Retina (tissue), 1 donor: Measurements from ENCODE around the gene WARS2.
A peak's percentile ranks its signal among the peaks of the same experiment; 100 is the strongest.
"Not testable (repeated sequence)": the region's sequence is repeated elsewhere in the genome, so short reads cannot be mapped to it uniquely, and the experiment has no call there.

Experiments used
- DNase-seq: peaks from one replicate; pipeline ENCODE4 v3.0.0-alpha.2; 2016

WARS2 gene

GRCh38 chr1:119136401-119136800 lies 4.1 kb downstream of the WARS2 start:
- DNase-seq: no peak

GRCh38 chr1:119133987-119134386 lies 6.5 kb downstream of the WARS2 start:
- no peak for DNase-seq

DNA sequence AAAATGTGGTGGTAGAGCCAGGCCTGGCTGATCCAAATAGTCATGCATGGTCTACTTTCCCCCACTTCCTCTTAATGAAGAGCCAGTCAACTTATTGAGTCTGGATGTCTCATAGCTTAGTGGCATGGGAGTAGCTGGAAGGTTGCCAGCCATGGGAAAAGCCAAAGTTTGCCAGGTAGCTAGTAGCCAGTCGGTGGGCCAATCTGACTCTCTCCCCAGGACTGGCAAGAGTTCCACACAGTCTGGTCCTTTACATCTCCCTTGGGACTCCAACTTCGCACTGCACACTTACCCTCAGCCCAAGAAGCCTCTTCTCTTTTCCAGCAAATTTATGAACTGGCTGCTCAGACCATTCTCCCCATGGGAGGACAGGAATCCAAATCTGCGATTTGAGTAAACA lies 8.3 kb downstream of the WARS2 start:
- DNase-seq: no peak

- no peak for DNase-seq
Observed at GRCh38 chr1:119125874-119126273, 14.6 kb downstream of the WARS2 start.

DNA sequence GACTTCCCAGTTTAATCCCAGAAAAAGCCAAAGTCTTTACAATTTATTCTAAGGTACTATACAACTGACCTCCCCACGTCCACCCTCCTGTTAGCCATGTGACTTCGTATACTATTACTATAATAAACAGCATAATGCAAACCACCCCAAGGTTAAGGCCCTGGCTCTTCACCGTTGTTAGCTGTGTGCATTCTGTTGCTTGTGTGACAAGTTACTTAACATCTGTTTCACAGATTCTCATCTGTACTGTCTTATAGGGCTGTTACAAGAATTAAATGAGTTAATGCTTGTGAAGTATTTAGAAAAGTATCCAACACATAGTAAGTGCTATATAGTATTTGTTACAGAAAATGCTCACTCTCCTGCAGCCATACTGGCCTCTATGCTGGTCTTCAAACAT lies 15.7 kb downstream of the WARS2 start:
- DNase-seq: no peak

GRCh38 chr1:119121872-119122271 lies 18.6 kb downstream of the WARS2 start:
- not testable (repeated sequence) for DNase-seq

DNA sequence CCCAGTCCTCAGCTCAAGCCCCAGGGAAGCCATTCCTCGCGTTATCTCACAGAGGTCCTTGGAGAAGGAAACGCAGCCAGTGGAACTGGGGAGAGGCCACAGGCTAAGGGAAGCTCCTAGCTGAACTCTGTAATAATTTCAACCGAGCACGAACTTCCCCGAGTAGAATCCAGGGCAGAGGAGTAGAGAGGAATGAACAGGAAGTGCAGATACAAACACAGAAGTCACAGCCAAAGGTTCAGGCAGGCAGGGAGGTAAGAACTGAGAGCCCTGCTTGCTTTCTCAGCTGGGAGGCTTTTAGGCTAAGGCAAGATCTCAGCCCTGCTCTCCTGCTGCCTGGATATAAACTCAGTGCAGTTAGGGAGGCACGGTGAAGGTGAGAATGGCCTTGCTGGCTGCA lies 23.7 kb downstream of the WARS2 start:
- no peak for DNase-seq

DNA sequence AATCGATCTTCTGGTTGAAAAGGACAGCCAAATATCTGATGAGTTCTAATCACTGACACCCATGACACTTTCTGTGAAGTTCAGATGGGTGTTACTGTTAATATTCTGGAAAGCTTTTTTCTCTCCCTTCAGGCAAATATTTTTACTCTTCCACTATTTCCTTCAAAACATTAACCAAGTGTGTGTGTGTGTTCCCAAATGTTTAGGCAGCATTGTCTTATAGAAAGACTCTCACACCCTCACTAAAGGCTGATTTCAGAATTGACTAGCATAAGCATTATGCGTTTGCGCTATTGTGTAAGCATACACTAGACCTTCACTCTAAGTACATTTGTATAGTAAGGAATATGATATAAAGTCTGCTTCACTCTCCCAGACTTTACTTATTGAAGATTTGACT lies 24.7 kb downstream of the WARS2 start:
- no peak for DNase-seq

DNA sequence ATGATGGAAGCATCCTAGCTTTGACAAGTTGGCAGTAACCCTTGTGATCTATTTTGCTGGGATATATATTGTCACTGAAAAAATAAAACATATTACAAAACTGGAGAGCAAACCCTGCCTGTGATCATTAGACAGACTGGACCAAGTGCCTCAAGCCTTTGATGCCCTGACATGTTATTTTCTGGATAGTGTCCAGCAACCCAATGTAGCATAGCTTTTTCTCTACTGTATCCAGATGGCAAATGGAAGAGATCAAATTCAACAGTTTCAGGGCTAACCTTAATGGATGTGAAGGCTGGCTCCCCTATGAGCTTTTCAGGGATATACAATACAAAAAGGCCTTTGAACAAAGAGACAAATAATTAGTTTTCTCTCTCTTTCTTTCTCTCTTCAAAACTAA lies 25.1 kb downstream of the WARS2 start:
- DNase-seq: peak; percentile 7

DNA sequence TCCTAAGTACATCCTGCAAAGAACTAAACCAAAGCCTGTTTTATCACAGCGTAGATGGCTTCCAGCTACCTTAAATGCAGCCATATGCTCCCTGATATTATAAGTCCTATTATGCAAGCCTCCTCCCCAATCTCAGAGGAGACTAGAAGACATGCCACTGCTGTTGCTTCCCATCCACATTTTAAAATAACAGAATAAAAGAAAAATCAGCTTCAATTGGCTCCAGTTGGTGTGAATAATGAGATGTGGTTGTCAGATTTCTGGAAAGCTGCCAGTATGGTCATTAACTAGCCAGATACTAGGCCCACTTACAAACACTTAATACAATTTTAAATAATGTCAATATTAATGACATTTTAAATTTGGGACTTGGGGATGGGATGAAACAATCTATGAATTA lies 25.7 kb downstream of the WARS2 start:
- DNase-seq: peak; percentile 7

GRCh38 chr1:119112791-119113190 lies 27.7 kb downstream of the WARS2 start:
- no peak for DNase-seq

DNA sequence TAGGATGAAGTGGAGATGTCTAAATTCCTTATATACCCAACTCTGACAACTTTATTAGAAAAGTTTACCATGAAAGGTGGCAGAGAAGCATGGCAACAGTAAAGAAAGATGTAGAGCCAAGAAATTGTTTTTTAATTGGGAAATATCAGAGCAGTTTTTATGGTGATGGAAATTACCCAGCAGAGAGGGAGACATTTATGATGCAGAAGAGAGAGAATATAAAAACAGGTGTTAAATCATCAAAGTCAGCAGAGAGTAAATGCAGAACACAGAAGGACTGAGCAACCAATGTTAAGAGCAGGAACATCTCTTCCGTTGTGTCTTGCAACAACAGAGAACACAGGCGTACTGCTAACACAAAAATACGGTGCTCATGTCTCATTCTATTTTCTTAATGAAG lies 28.2 kb downstream of the WARS2 start:
- no peak for DNase-seq

GRCh38 chr1:119108988-119109387 lies 31.5 kb downstream of the WARS2 start:
- no peak for DNase-seq

GRCh38 chr1:119103764-119104163 lies 36.7 kb downstream of the WARS2 start:
- no peak for DNase-seq

GRCh38 chr1:119102051-119102450 lies 38.4 kb downstream of the WARS2 start:
- no peak for DNase-seq

DNA sequence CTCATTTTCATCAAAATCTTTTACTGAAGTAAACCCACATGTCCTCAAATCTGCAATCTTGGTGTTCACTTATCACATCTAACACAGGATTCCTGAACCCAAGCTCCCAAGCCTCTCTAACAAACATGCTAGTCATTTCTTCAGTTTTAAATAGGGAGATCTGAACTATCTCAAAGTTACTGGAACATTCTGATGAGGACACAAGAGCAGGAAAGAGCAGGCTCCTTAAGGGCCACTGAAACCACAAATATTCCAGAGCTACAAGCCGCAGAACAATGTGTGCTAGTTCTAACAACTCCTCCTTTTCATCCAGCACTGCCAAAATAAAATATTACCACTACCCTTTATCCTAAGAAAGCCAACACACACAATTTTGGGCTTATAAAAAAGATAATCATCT lies 38.9 kb downstream of the WARS2 start:
- no peak for DNase-seq

GRCh38 chr1:119099775-119100174 lies 40.7 kb downstream of the WARS2 start:
- DNase-seq: no peak

DNA sequence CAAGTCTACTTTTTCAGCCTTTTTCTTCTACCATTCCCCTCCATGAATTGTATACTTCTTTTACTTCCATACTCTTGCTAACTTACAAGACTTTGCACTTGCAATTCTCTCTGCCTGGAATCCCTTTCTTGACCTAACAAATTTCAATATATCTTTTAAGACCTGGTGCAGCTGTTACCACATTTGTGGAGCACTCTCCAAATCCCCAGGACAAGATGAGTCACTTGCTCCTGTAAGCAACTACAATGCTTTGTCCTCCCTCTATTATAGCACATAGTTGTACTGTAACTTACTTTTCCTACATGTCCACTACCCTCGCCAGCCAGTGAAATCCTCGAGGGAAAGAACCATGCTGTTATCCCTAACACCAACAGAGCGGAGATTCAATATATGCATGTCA lies 43.1 kb downstream of the WARS2 start:
- no peak for DNase-seq

GRCh38 chr1:119093721-119094120 lies 46.7 kb downstream of the WARS2 start:
- no peak for DNase-seq

- DNase-seq: no peak
Observed at GRCh38 chr1:119091618-119092017, 48.8 kb downstream of the WARS2 start.

- DNase-seq: no peak
Observed at GRCh38 chr1:119090250-119090649, 50.2 kb downstream of the WARS2 start.

GRCh38 chr1:119086830-119087229 lies 53.6 kb downstream of the WARS2 start:
- no peak for DNase-seq

DNA sequence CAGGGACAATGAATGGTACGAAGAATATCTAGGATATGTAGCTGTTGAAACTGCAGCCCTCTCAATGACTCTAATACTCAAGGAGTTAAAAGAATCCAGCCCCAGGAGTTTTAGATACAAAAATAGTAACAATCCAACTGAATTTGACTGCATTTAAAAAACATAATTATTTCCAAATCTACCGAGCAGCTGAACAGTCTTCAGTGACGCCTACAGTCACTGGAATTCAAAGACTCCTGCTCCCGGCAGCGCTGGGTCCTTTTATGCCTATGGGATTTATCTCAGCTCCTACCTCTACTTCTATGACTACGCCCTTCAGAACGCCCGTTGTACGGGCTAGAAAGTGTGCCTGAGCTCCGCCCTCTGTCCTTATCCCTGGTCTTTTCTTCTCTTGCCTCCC lies 55.7 kb downstream of the WARS2 start:
- no peak for DNase-seq

DNA sequence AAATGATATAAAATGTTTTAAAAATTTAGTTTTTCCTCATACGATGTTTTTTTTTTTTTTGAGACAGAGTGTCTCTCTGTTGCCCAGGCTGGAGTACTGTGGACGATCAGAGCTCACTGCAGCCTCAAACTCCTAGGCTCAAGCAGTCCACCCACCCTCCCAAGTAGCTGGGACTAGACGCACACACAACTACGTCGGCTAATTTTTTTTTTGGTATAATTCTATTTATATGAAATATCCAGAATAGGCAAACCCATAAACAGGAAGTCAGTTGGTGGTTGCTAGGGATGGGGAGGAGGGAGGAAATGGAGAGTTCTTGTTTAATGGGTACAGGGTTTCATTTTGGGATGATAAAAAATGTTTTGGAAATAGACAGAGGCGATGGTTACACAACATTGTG lies 56.5 kb downstream of the WARS2 start:
- no peak for DNase-seq

- DNase-seq: no peak
Observed at GRCh38 chr1:119083479-119083878, 57.0 kb downstream of the WARS2 start.

DNA sequence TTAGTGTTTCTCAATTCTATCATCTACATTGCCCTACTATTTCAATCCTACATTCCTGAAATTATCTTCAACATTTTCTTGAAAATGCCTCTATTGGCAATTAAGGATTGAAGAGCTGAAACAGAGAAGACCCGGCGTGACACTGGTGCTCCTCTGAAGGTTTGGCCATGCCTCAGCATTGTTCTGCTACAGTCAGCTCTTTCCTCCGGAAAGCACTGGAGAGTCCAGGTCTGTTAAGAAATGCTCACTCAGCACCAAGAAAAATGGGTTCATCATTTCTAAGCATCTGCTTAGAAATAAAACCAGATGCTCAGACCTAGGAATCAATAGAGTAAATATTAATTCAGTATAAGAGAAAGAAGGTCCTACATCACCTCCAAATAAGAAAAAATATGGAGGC lies 58.8 kb downstream of the WARS2 start:
- DNase-seq: no peak
